AG04450 (cell line): Measurements from ENCODE around the gene DNAH6. TPM values are rescaled to one million over a fixed set of nuclear protein-coding genes. Genes with fewer than 3 reads are reported as not detected.
"Not testable (repeated sequence)": the region's sequence is repeated elsewhere in the genome, so short reads cannot be mapped to it uniquely, and the experiment has no call there.

Experiments
- CTCF ChIA-PET: fragments of 300-600, 350-600 bp; formaldehyde crosslinking; extraction: SDS; loops from one replicate; lab custom pipeline; 2022; ENCODE audit warnings: antibody characterized with exemption, inconsistent platforms; lab: Charles Lee
- POLR2A ChIA-PET: fragments of 350-600 bp; formaldehyde crosslinking; extraction: SDS; loops from one replicate; lab custom pipeline; 2021; ENCODE audit warnings: antibody characterized with exemption, inconsistent platforms; lab: Yijun Ruan, JAX
- DNase-seq: peaks from one replicate; pipeline ENCODE4 v3.0.0-alpha.2; 2011; ENCODE audit warnings: low read depth, low spot score
- H3K27ac ChIP-seq: one replicate; pipeline ENCODE4 v1.5.1; 2012; ENCODE audit warnings: low read depth, low read length, control low read depth
- H3K27me3 ChIP-seq: one replicate; pipeline ENCODE4 v1.6.0; 2012; ENCODE audit warnings: low read length; ENCODE audit not compliant: control insufficient read depth, insufficient read depth
- H3K4me3 ChIP-seq: 2 replicates; pipeline ENCODE4 v1.5.1; 2011; ENCODE audit warnings: mild to moderate bottlenecking, low read depth, low read length, control low read depth
- H3K9me3 ChIP-seq: 2 replicates; pipeline ENCODE4 v1.5.1; 2012; ENCODE audit warnings: low read length; ENCODE audit not compliant: control insufficient read depth, insufficient read depth
- polyA minus RNA-seq: library from RNA; depleted of rRNA, polyadenylated mRNA; stranded (reverse); fragments of >200 nt; gene quantifications from 2 replicates; pipeline ENCODE4 v1.2.3, GENCODE V29; 2011; rRNA and poly(A)+ RNA removed
- polyA plus RNA-seq: library from polyadenylated mRNA; depleted of rRNA; stranded (reverse); fragments of >200 nt; gene quantifications from 2 replicates; pipeline ENCODE4 v1.2.3, GENCODE V29; 2011; rRNA removed
- TF ChIP-seq, protein P1 (sequence below): IDR thresholded peaks from 2 replicates; pipeline ENCODE4 v1.5.1; 2011; ENCODE audit warnings: low read depth, low read length, control low read depth, inconsistent platforms

Gene DNAH6, protein sequence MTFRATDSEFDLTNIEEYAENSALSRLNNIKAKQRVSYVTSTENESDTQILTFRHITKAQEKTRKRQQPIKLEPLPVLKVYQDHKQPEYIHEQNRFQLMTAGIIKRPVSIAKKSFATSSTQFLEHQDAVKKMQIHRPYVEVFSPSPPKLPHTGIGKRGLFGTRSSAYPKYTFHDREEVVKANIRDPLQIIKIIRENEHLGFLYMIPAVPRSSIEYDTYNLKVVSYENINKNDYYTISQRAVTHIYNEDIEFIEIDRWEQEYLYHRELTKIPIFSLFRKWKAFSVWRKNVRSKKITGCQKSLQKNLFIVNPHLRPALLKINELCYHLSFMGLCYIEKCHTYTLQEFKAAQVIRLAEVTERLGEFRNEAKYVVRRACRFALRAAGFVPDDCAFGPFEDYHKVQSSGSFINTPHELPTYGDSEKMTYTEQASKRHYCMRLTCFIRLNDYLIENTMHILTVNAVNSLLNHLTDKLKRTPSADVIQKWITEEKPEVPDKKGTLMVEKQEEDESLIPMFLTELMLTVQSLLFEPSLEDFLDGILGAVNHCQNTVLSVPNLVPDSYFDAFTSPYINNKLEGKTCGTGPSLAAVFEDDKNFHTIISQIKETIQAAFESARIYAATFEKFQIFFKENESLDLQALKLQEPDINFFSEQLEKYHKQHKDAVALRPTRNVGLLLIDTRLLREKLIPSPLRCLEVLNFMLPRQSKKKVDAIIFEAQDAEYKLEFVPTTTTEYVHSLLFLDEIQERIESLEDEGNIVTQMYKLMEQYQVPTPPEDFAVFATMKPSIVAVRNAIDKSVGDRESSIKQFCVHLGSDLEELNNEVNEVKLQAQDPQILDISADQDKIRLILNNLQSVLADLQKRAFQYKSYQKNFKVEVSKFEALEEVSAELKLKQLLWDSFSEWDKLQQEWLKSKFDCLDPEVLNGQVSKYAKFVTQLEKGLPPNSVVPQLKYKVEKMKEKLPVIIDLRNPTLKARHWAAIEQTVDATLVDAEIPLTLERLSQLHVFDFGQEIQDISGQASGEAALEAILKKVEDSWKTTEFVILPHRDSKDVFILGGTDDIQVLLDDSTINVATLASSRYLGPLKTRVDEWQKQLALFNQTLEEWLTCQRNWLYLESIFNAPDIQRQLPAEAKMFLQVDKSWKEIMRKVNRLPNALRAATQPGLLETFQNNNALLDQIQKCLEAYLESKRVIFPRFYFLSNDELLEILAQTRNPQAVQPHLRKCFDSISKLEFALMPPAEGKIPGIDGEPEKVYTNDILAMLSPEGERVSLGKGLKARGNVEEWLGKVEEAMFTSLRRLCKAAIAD (N-terminal part only)
- polyA plus RNA-seq: 0.02 and 0.05 TPM in 2 replicates
- polyA minus RNA-seq: 0.22 TPM in 1 of 2 replicates, not detected in the other

DNA sequence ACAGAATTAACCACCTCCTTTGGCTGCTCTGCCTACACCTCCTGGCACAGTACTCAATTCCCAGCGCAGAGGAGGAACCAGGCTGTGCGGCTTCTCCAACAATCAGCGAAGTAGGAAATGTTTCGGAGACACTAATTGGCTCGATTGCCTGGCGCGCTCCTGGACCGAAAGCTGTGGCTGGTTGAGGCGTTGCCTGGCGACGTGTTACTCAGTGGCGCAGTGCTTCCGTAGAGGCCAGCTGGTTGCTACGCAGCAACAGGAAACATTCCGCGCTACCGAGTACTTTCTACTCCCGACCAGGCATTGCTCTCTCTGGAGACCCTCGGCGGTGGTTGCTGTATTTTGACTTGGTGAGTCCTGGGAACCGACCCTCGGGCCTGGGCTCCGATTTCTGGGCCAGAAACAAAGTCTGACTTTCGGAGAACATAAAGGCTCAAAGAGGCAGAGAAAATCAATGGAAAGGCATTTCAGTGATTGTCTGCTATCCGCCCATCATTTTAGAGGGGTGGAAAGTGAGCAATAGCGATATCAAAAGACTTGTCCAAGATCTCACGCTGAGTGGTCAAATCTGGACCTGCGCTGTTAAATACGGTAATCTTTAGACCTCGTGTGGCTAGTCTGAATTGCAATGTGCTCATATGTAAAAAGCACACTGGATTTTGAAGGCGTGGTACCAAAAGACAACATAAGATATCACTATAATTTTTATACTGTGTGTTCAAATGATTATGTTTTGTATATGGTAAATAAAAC lies at the start of gene DNAH6:
TSS of gene DNAH6 (plus strand) at position 265 of the 753 bp plus-strand sequence. CDS start 1,329 bp downstream, outside the sequence.
- POLR2A ChIA-PET: no interaction called here

GRCh38 chr2:84467389-84467788 lies 48.9 kb upstream of the DNAH6 start:
- ChIA-PET CTCF (no interaction called here), POLR2A (interaction anchor here (0.9 kb wide), 1 partner anchor 14 kb away, joined by 3 read pairs; no protein-coding TSS in a partner anchor)

More for the DNA sequence above, at the start of gene DNAH6:
- Histone ChIP-seq H3K4me3 (peak within 1 kb of the TSS; percentile 65), H3K27ac (no peak within 1 kb of the TSS), H3K27me3 (no peaks in the 10 kb centered on the region), H3K9me3 (no peaks in the 10 kb centered on the region; the same call in 1 of the 2 replicates)
- peak; percentile 78 for DNase-seq
- TF ChIP-seq, protein P1, sequence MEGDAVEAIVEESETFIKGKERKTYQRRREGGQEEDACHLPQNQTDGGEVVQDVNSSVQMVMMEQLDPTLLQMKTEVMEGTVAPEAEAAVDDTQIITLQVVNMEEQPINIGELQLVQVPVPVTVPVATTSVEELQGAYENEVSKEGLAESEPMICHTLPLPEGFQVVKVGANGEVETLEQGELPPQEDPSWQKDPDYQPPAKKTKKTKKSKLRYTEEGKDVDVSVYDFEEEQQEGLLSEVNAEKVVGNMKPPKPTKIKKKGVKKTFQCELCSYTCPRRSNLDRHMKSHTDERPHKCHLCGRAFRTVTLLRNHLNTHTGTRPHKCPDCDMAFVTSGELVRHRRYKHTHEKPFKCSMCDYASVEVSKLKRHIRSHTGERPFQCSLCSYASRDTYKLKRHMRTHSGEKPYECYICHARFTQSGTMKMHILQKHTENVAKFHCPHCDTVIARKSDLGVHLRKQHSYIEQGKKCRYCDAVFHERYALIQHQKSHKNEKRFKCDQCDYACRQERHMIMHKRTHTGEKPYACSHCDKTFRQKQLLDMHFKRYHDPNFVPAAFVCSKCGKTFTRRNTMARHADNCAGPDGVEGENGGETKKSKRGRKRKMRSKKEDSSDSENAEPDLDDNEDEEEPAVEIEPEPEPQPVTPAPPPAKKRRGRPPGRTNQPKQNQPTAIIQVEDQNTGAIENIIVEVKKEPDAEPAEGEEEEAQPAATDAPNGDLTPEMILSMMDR: no peak
- CTCF ChIA-PET: interaction anchor here (0.6 to 2.0 kb wide), 2 partner anchors 347 to 366 kb away, joined by 4 to 6 read pairs; no protein-coding TSS in a partner anchor

DNA sequence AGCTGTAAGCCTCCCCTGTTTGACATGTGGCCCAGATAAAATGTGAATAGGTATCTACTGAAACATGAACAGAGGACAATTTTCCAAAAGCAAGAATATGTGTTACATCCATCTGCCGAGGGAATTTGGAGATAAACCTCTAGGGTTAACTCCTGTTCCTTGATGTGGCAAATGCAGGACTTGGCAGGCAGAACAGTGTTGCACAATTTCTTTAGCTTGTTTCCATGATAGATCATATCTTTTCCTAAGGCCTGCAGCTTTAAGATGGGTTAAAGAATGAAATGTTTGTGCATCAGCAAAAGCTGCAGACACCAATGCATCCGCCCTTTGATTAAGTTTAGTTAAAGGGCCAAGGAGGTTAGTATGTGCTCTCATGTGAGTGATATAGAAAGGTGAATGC lies 43.9 kb upstream of the DNAH6 start:
- not testable (repeated sequence) for DNase-seq, H3K27ac ChIP-seq, H3K4me3 ChIP-seq, H3K27me3 ChIP-seq, H3K9me3 ChIP-seq
- ChIA-PET CTCF (interaction anchor here (0.6 kb wide), 2 partner anchors 105 to 1975 kb away, joined by 3 read pairs; no protein-coding TSS in a partner anchor), POLR2A (interaction anchor here (0.6 kb wide), 1 partner anchor 13 kb away, joined by 3 read pairs; no protein-coding TSS in a partner anchor)

More at GRCh38 chr2:84467389-84467788, 48.9 kb upstream of the DNAH6 start:
- DNase-seq: no peak
- Histone ChIP-seq H3K27me3 (no peaks in the 10 kb centered on the region), H3K9me3 (no peaks in the 10 kb centered on the region; the same call in 1 of the 2 replicates), H3K4me3 (no peak overlapping the region), H3K27ac (no peak overlapping the region)
- TF ChIP-seq, protein P1: no peak

DNA sequence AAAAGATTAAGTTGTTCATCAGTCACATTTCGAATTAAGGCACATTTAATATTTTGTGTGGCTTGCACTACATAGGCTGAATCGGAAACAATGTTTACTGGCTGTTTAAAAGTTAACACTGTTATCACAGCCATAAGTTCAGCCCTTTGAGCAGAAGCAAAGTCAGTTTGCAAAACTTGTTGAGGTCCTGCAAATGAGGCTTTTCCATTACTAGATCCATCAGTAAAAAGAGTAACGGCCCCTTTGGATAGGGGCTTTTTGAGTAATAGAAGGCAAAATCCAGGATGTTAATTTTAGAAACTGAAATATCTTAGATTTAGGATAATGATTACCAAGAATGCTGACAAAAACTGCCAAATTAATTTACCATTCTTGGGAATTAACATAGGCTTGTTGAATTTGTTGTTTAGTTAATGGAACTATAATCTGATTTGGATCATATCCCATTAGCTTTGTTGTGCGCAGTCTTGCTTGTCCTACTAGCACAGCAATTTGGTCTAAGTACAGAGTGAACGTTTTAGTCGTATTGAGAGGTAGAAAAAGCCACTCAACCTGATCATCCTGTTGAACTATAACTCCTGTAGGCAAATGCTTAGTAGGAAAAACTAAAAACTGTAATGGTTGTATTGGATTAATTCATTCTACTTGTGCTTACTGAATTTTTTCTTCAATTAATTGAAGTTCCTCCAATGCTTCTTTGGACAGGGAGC lies 43.3 kb upstream of the DNAH6 start:
- Histone ChIP-seq H3K27ac (no peak overlapping the region), H3K9me3 (peaks cover 8% of the 10 kb centered on the region), H3K4me3 (no peak overlapping the region), H3K27me3 (no peaks in the 10 kb centered on the region)
- POLR2A ChIA-PET: interaction anchor here (0.6 kb wide), 1 partner anchor 14 kb away, joined by 3 read pairs; no protein-coding TSS in a partner anchor
- TF ChIP-seq, protein P1: no peak
- no peak for DNase-seq
- CTCF ChIA-PET: interaction anchor here (0.6 kb wide), 2 partner anchors 104 to 1974 kb away, joined by 3 read pairs; no protein-coding TSS in a partner anchor
